Limb (tissue), 2 donors: ENCODE measurements around the gene TBC1D19.
A peak's percentile ranks its signal among the peaks of the same experiment; 100 is the strongest.
"Not testable (repeated sequence)": the region's sequence is repeated elsewhere in the genome, so short reads cannot be mapped to it uniquely, and the experiment has no call there.

Experiments
- DNase-seq, 2 donors: peaks; one replicate each; pipeline ENCODE4 v3.0.0-alpha.2; 2016; ENCODE audit errors: extremely low spot score in 2 of 2

The TBC1D19 gene

DNA sequence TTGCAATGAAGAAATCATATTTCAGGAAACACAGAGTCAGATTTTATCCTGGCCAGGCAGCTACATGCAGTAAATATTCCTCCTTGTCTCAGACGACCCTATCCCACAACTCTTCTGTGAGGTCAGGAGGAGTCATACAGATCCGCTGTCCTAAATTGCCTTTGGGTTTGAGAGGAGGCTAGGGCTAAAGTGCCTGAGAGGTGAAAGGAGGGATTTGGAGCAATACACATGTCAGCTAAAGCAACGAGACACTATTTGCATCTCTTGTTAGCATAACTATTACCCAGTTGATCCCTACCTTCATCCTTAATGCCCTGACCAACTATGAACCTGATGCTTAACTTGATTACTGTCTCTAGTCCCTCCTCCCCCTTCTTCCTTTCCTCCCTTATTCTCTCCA, 98.6 kb downstream of the TBC1D19 start:
- DNase-seq = no peak

DNA sequence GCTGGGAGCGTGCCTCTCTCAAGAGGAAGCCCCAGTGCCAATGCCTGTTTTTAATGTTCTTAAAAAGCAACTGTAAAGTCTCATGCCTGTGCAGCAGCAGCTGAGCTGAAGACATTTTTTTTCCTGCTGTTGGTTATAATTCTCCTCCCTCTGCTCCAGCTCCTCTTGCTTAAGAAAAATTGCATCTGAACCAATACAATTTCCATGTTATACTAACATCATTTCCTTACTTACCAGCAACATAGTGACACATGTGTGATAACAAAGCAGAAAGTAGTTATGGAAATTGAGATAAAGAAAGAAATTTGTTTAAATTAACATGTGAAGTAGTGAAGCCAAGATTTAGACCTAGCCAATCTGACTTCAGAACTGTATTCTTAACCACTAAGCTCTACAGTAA, 101.4 kb downstream of the TBC1D19 start:
- DNase-seq = no peak

GRCh38 chr4:26687728-26688127, 103.8 kb downstream of the TBC1D19 start:
- DNase-seq = no peak

- no peak for DNase-seq
These were observed 106.6 kb downstream of the TBC1D19 start for GRCh38 chr4:26690506-26690905.

DNA sequence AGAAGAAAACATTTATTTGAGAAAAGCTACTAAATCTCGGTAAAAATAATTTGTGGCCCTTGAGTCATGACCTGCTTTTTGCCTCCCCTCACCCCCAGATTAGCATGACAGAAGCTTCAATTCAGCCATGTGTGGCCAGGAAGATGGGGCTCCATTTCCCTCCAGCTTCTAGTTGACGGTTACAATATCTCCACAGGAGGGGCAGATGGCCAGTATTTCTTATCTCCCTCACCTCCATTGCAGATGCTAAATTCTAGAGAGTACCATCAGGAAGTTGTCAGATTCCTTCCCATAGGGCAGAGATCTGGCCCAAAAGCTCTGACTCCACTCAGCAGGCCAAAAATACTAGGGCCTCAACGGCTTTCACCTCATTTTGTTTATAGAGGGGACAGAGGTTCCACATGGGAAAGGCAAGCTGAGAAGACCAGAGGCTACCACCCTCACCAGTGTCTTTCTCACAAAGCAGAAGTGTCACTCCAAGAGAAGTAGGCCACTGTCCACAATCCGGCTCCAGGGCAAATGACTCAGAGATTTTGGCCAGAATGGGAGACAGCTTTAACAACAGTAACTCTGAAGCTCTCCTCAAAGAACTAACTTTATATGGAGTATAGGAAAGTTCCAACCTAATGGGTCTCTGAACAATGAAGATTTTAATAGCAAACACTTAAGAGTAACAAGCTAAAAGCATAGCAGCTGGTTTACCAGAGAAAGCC, 108.3 kb downstream of the TBC1D19 start:
- DNase-seq = no peak

GRCh38 chr4:26694131-26694530, 110.2 kb downstream of the TBC1D19 start:
- DNase-seq = not testable (repeated sequence)

DNA sequence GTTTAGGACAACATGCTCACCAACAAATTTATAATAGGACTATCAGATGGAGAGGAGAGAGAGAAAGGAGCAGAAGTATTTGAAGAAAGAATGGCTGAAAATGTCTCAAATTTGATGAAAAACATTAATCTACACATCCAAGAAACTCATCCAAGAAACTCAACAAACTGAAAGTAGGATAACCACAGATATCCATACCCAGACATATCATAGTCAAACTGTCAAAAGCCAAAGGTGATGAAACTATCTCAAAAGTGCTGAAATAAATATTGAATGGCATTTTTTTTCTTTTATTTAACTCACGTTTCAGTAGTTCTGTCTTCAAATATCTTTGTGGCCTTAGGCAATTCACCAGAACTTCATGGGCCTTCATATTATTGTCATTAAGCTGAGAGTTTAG, 116.2 kb downstream of the TBC1D19 start:
- no peak for DNase-seq

- no peak for DNase-seq
These were observed 117.2 kb downstream of the TBC1D19 start for GRCh38 chr4:26701095-26701494.

- no peak for DNase-seq
These were observed 117.9 kb downstream of the TBC1D19 start for GRCh38 chr4:26701786-26702227.

DNA sequence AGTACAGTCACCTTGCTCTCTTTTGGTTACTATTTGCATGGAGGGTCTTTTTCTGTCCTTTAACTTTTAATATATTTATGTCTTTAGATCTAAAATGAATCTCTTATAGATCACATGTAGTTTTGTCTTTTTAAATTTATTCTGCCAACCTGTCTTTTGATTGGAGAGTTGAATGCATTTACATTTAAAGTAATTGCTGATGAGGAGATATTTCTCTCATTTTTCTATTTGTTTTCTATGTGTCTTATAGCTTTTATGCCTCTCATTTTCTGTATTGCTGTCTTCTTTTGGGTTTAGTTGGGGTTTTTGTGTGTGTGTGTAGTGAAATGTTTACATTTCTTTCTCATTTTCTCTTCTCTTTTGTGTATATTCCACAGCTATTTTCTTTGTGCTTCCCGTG, 123.5 kb downstream of the TBC1D19 start:
- no peak for DNase-seq

- DNase-seq = no peak
These were observed 125.4 kb downstream of the TBC1D19 start for GRCh38 chr4:26709246-26709645.

- no peak for DNase-seq
These were observed 129.8 kb downstream of the TBC1D19 start for GRCh38 chr4:26713563-26714151.

DNA sequence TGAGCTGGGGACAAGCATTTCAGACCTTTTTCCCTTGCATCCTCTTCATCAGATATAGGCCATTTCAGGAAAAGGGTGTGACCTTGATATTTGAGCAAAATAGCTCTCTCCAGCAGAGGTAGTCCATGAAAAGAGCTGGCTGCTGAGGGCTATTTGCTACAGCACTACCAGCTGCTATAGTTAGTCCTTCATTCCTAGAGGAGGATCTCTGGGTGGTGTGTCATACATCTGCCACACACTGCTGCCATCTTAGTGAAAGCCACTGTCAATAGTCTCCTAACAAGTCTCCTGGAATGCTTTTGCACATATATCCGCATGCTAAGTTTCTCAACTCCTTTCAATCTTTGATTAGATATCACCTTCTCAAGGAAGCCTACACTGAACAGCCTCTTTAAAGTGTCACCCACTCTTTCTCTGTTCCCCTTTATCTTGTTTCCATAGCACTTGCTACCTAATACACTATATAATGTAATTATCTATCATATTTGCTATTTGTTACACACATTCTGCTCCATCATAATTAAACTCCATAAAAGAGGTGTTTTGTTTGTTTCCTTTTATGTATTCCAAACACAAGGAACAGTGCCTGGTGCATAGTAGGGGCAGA, 131.9 kb downstream of the TBC1D19 start:
- DNase-seq = no peak

DNA sequence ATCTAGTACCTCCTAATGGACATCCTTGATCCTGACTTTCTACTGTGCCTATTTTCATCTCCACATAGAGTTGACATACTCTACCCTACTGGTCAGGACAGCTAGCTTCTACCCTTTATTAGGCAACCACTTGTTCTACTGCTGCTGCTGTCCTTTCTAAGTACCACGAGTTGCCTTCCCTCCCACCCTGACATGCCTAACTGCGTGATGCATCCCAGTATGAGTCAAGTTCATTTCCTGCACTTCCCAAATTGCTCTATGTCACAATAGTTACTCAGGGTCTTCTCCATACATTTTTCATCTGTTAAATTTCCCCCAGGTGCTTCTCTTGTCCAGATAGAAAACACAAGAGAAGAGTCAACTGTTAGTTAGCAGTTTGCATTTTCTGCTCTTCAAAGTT, 133.4 kb downstream of the TBC1D19 start:
- no peak for DNase-seq

GRCh38 chr4:26719954-26720552, 136.2 kb downstream of the TBC1D19 start:
- DNase-seq = peak in 1 of 2 donors; percentile 51

GRCh38 chr4:26721685-26722084, 137.8 kb downstream of the TBC1D19 start:
- DNase-seq = no peak

DNA sequence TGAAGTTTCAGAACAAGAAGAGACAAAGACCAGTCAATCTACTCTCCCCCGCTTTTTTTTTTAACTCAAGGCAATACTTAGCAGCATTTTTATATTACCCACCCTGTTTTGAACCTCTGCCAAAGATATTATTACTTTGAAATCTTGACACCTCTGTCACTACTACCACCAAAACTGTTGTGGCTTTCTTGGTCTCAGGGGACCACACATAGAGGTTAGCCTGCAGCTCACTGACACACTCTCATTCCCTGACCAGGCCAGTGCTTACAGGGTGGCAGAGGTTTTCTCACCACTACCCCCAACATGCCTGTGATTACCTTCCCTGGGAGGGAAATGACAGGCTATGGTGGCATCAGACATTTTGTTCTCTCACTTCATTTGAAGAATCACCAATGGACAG, 139.3 kb downstream of the TBC1D19 start:
- no peak for DNase-seq

- DNase-seq = no peak
These were observed 140.7 kb downstream of the TBC1D19 start for GRCh38 chr4:26724534-26724933.

- DNase-seq = no peak
These were observed 142.9 kb downstream of the TBC1D19 start for GRCh38 chr4:26726655-26727387.

DNA sequence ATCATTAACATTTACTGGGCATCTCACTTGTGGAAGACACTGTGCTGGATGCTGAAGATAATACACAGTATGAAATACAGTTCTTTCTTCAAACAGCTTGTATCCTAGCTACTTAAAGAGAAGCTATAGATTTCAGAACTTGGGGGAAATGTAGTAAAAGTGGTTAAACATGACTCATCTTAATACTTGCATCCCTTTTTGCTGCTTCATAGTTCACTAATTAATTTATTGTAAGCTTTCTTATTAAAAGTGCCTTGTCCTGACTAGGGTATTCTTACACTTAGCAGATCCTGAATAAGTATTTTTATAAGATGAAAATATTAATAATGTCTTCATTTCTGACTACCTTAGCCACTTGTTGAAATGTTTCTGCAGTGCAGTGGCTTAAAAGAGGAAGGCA, 144.0 kb downstream of the TBC1D19 start:
- no peak for DNase-seq

- no peak for DNase-seq
These were observed 145.1 kb downstream of the TBC1D19 start for GRCh38 chr4:26729027-26729426.

DNA sequence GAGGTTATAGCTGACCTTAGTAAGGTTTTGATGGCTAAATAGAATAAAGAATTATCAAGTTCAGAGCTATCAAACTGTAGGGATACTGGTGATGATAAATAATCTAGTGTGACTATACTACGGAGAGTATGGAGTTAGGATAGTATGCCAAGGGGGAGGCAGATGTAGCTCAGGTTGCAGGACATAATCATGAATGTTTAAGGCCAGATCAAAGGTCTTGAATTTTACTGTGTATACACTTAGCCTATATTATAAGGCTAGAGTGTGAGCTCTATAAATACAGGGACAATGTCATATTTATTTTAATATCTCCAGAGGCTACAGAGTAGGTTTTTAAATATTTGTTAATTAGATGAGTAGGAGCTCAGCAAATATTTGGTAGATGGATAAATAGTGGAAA, 145.7 kb downstream of the TBC1D19 start:
- no peak for DNase-seq
